Smooth muscle cell (in vitro differentiated cells): Measurements from ENCODE around the gene CXCL17. TPM values are rescaled to one million over a fixed set of nuclear protein-coding genes. Genes with fewer than 3 reads are reported as not detected.

Experiments
- DNase-seq: peaks from one replicate; lab custom pipeline; 2025; ENCODE audit not compliant: unreplicated experiment; lab: John Stamatoyannopoulos, UW
- H2AFZ ChIP-seq: fragments of 200-600 bp; sonication (generic); 2 replicates; pipeline ENCODE4 v1.6.0; 2016; ENCODE audit warnings: antibody characterized with exemption, low read depth, mild to moderate bottlenecking
- H3F3A ChIP-seq: fragments of 200-600 bp; sonication (generic); 2 replicates; pipeline ENCODE4 v1.6.0; 2017; ENCODE audit warnings: antibody characterized with exemption, low read depth
- H3K27ac ChIP-seq: fragments of 200-600 bp; sonication (generic); 2 replicates; pipeline ENCODE4 v1.5.1; 2016; ENCODE audit warnings: low read depth, mild to moderate bottlenecking
- H3K27me3 ChIP-seq: fragments of 200-600 bp; sonication (generic); 2 replicates; pipeline ENCODE4 v1.6.1; 2016; ENCODE audit warnings: low read depth, mild to moderate bottlenecking
- H3K36me3 ChIP-seq: fragments of 200-600 bp; sonication (generic); 2 replicates; pipeline ENCODE4 v1.5.1; 2016; ENCODE audit warnings: low read depth
- H3K4me1 ChIP-seq: fragments of 200-600 bp; sonication (generic); 2 replicates; pipeline ENCODE4 v1.5.1; 2016; ENCODE audit warnings: low read depth
- H3K4me2 ChIP-seq: fragments of 200-600 bp; sonication (generic); 2 replicates; pipeline ENCODE4 v1.6.0; 2016; ENCODE audit warnings: mild to moderate bottlenecking
- H3K4me3 ChIP-seq: fragments of 200-600 bp; sonication (generic); 2 replicates; pipeline ENCODE4 v1.5.1; 2016; ENCODE audit warnings: mild to moderate bottlenecking
- H3K79me2 ChIP-seq: fragments of 200-600 bp; sonication (generic); 2 replicates; pipeline ENCODE4 v1.6.0; 2016; ENCODE audit warnings: low read depth, mild to moderate bottlenecking
- H3K9ac ChIP-seq: fragments of 200-600 bp; sonication (generic); 2 replicates; pipeline ENCODE4 v1.6.0; 2016; ENCODE audit warnings: low read depth
- H3K9me3 ChIP-seq: fragments of 200-600 bp; sonication (generic); replicated peaks from 2 replicates; pipeline ENCODE4 v1.5.1; 2016; ENCODE audit warnings: low read depth
- H4K20me1 ChIP-seq: fragments of 200-600 bp; sonication (generic); 2 replicates; pipeline ENCODE4 v1.6.0; 2016; ENCODE audit warnings: low read depth
- CTCF ChIP-seq: fragments of 200-600 bp; sonication (generic); IDR thresholded peaks from 2 replicates; pipeline ENCODE4 v1.5.1; 2017; ENCODE audit warnings: borderline replicate concordance, mild to moderate bottlenecking, antibody characterized with exemption; ENCODE audit not compliant: insufficient read depth, poor library complexity, severe bottlenecking
- WGBS: methylation state at CpG from one replicate; pipeline ENCODE4 v1.1.7; 2016; ENCODE audit warnings: low lambda C conversion rate; 5-methylcytosine and 5-hydroxymethylcytosine counted together
- polyA plus RNA-seq: library from polyadenylated mRNA; unstranded; fragments of >200 nt; fragmentation: Nextera tagmentation; extraction: Ambion mirVana; gene quantifications from 2 replicates; pipeline ENCODE4 v1.2.1, GENCODE V29; 2016
- total RNA-seq: library from RNA; depleted of rRNA; stranded (reverse); fragments of >200 nt; gene quantifications from 2 replicates; pipeline ENCODE4 v1.2.3, GENCODE V29; 2014

The CXCL17 gene
- total and polyA plus RNA-seq, 2 experiments from 2014 or later: not detected

GRCh38 chr19:42392165-42392564 is 50.6 kb downstream of the CXCL17 start:
- H3F3A ChIP-seq: no peaks in the 10 kb centered on the region
- H3K79me2 ChIP-seq: no peaks in the 10 kb centered on the region
- no peak overlapping the region for H3K27ac ChIP-seq
- no peak overlapping the region for H2AFZ ChIP-seq
- H3K9me3 ChIP-seq: no peaks in the 10 kb centered on the region
- H4K20me1 ChIP-seq: no peaks in the 10 kb centered on the region
- peaks cover 6% of the 10 kb centered on the region for H3K4me1 ChIP-seq
- H3K4me3 ChIP-seq: no peak overlapping the region
- TF ChIP-seq CTCF: no peak
- no peak overlapping the region for H3K9ac ChIP-seq
- WGBS: 74% methylated on average over 4 of the region's 4 CpGs
- no peak for DNase-seq
- no peak overlapping the region for H3K4me2 ChIP-seq
- no peaks in the 10 kb centered on the region for H3K36me3 ChIP-seq
- peaks cover 32% of the 10 kb centered on the region for H3K27me3 ChIP-seq

- no peaks in the 10 kb centered on the region for H4K20me1 ChIP-seq
- H3K4me1 ChIP-seq: no peaks in the 10 kb centered on the region
- no peak for TF ChIP-seq CTCF
- no peak for DNase-seq
- no peaks in the 10 kb centered on the region for H3K36me3 ChIP-seq
- WGBS: 89% methylated on average over 10 of the region's 12 CpGs
- no peak within 1 kb of the TSS for H2AFZ ChIP-seq
- H3K27ac ChIP-seq: no peak within 1 kb of the TSS
- H3F3A ChIP-seq: no peaks in the 10 kb centered on the region
- H3K4me2 ChIP-seq: no peak within 1 kb of the TSS
- H3K79me2 ChIP-seq: no peaks in the 10 kb centered on the region
- no peak within 1 kb of the TSS for H3K9ac ChIP-seq
- peaks cover 32% of the 10 kb centered on the region for H3K27me3 ChIP-seq
- no peaks in the 10 kb centered on the region for H3K9me3 ChIP-seq
- no peak within 1 kb of the TSS for H3K4me3 ChIP-seq
Measured at GRCh38 chr19:42389899-42390298, 52.8 kb downstream of the CXCL17 start, which contains the start of gene CNFN. Gene CNFN (minus strand): TSS chr19:42390297. CDS start chr19:42389037, 1,260 bp downstream.

- Histone ChIP-seq H3K27me3 (peaks cover 32% of the 10 kb centered on the region), H3F3A (no peaks in the 10 kb centered on the region), H3K4me1 (no peaks in the 10 kb centered on the region), H3K9me3 (no peaks in the 10 kb centered on the region), H3K4me2 (no peak overlapping the region), H3K79me2 (no peaks in the 10 kb centered on the region), H3K36me3 (no peaks in the 10 kb centered on the region), H3K27ac (no peak overlapping the region), H3K4me3 (no peak overlapping the region), H4K20me1 (no peaks in the 10 kb centered on the region), H3K9ac (no peak overlapping the region), H2AFZ (no peak overlapping the region)
- TF ChIP-seq CTCF: no peak
- 83% methylated on average over 20 of the region's 20 CpGs for WGBS
- no peak for DNase-seq
Measured at GRCh38 chr19:42388851-42389489, 53.8 kb downstream of the CXCL17 start.
